ENCODE data around the gene HYLS1. TPM values are rescaled to one million over a fixed set of nuclear protein-coding genes. Genes with fewer than 3 reads are reported as not detected.
A peak's percentile ranks its signal among the peaks of the same experiment; 100 is the strongest.
"Not testable (repeated sequence)": the region's sequence is repeated elsewhere in the genome, so short reads cannot be mapped to it uniquely, and the experiment has no call there.

Gene HYLS1
- total RNA-seq, 2 experiments from 2014 or later, result 1.2 to 1.3 TPM

GRCh38 chr11:125862786-125863185, 24.7 kb upstream of the HYLS1 start:
- intact Hi-C loops (cut with DNase I, micrococcal nuclease); H3K27ac Mint-ChIP-seq; H3K4me3 Mint-ChIP-seq; H3K27me3 ChIP-seq (ENCODE audit: control insufficient read depth in 1 of 2, insufficient read depth in 2 of 2, low read length in 2 of 2); H3K4me3 ChIP-seq (ENCODE audit: low read length); H3K36me3 Mint-ChIP-seq (ENCODE audit: low read depth); H3K9me3 Mint-ChIP-seq; DNase-seq; H3K4me1 ChIP-seq (ENCODE audit: insufficient read depth, low read length); ATAC-seq (ENCODE audit: poor library complexity); H3K27ac ChIP-seq (ENCODE audit: low read depth in 1 of 2, low read length in 2 of 2); H3K9me3 ChIP-seq (ENCODE audit: control insufficient read depth in 1 of 2, insufficient read depth in 1 of 2, low read length in 2 of 2); H3K4me1 Mint-ChIP-seq (ENCODE audit: low read depth); CTCF ChIA-PET; POLR2A ChIA-PET; H3K36me3 ChIP-seq (ENCODE audit: insufficient read depth, low read length); H3K27me3 Mint-ChIP-seq: not testable (repeated sequence)

GRCh38 chr11:125865354-125865753, 22.1 kb upstream of the HYLS1 start:
- H3K4me1 ChIP-seq (ENCODE audit: insufficient read depth, low read length); CTCF ChIA-PET; H3K27me3 Mint-ChIP-seq; H3K27me3 ChIP-seq (ENCODE audit: control insufficient read depth in 1 of 2, insufficient read depth in 2 of 2, low read length in 2 of 2); ATAC-seq (ENCODE audit: poor library complexity); H3K36me3 ChIP-seq (ENCODE audit: insufficient read depth, low read length); H3K4me3 Mint-ChIP-seq; POLR2A ChIA-PET; H3K9me3 Mint-ChIP-seq; H3K4me1 Mint-ChIP-seq (ENCODE audit: low read depth); H3K27ac ChIP-seq (ENCODE audit: low read depth in 1 of 2, low read length in 2 of 2); H3K27ac Mint-ChIP-seq; H3K4me3 ChIP-seq (ENCODE audit: low read length); H3K9me3 ChIP-seq (ENCODE audit: control insufficient read depth in 1 of 2, insufficient read depth in 1 of 2, low read length in 2 of 2); DNase-seq; H3K36me3 Mint-ChIP-seq (ENCODE audit: low read depth): not testable (repeated sequence)
- intact Hi-C loops (cut with DNase I, micrococcal nuclease), result loop anchor here in 1 of 2 experiments (5.0 kb wide), 1 partner anchor 893 kb away; no protein-coding TSS in a partner anchor

GRCh38 chr11:125869521-125869920, 17.9 kb upstream of the HYLS1 start:
- Histone ChIP-seq H3K4me3 (ENCODE audit: low read length) (no peak overlapping the region), H3K9me3 (ENCODE audit: control insufficient read depth in 1 of 2, insufficient read depth in 1 of 2, low read length in 2 of 2) (peaks cover 4 to 5% of the 10 kb centered on the region in 2 experiments), H3K27me3 (ENCODE audit: control insufficient read depth in 1 of 2, insufficient read depth in 2 of 2, low read length in 2 of 2) (no peaks in the 10 kb centered on the region), H3K27ac (ENCODE audit: low read depth in 1 of 2, low read length in 2 of 2) (no peak overlapping the region), H3K4me1 (ENCODE audit: insufficient read depth, low read length) (no peaks in the 10 kb centered on the region), H3K36me3 (ENCODE audit: insufficient read depth, low read length) (no peaks in the 10 kb centered on the region)
- POLR2A ChIA-PET, result no interaction called here
- ATAC-seq (ENCODE audit: poor library complexity) (no peak), DNase-seq (no peak)
- Mint-ChIP-seq H3K4me3 (no peak overlapping the region), H3K4me1 (ENCODE audit: low read depth) (no peaks in the 10 kb centered on the region), H3K36me3 (ENCODE audit: low read depth) (no peaks in the 10 kb centered on the region), H3K9me3 (no peaks in the 10 kb centered on the region), H3K27ac (no peak overlapping the region), H3K27me3 (peaks cover 10% of the 10 kb centered on the region)
- CTCF ChIA-PET, result no interaction called here
- intact Hi-C loops (cut with DNase I, micrococcal nuclease), result loop anchor here in 1 of 2 experiments (5.0 kb wide), 1 partner anchor 897 kb away; no protein-coding TSS in a partner anchor
- no peak for TF ChIP-seq CTCF (IDR thresholded peaks at IDR 0.05)

- Histone ChIP-seq H3K4me1 (ENCODE audit: insufficient read depth, low read length) (no peaks in the 10 kb centered on the region), H3K27me3 (ENCODE audit: control insufficient read depth in 1 of 2, insufficient read depth in 2 of 2, low read length in 2 of 2) (no peaks in the 10 kb centered on the region), H3K36me3 (ENCODE audit: insufficient read depth, low read length) (no peaks in the 10 kb centered on the region), H3K27ac (ENCODE audit: low read depth in 1 of 2, low read length in 2 of 2) (no peak overlapping the region), H3K4me3 (ENCODE audit: low read length) (no peak overlapping the region), H3K9me3 (ENCODE audit: control insufficient read depth in 1 of 2, insufficient read depth in 1 of 2, low read length in 2 of 2) (peaks cover 4 to 5% of the 10 kb centered on the region in 2 experiments)
- H3K27me3 Mint-ChIP-seq, result peaks cover 10% of the 10 kb centered on the region
- TF ChIP-seq CTCF (IDR thresholded peaks at IDR 0.05), result no peak
- ChIA-PET POLR2A (no interaction called here), CTCF (interaction anchor here (0.7 kb wide), 1 partner anchor 431 kb away, joined by 4 read pairs; no protein-coding TSS in a partner anchor)
- H3K4me1 Mint-ChIP-seq (ENCODE audit: low read depth), result no peaks in the 10 kb centered on the region
- H3K9me3 Mint-ChIP-seq, result no peaks in the 10 kb centered on the region
- no peak overlapping the region for H3K4me3 Mint-ChIP-seq
- no peak overlapping the region for H3K27ac Mint-ChIP-seq
- intact Hi-C loops (cut with DNase I, micrococcal nuclease), result loop anchor here (5.0 to 10.0 kb wide), 6 partner anchors 144 to 909 kb away; partner anchors contain the start of genes CHEK1 (in 1 of the 2) and EI24 (in 1 of the 2)
- DNase-seq (peak in 6 of 14 experiments; percentile 10 to 43 (median 18)), ATAC-seq (ENCODE audit: poor library complexity) (peak; percentile 26)
- H3K36me3 Mint-ChIP-seq (ENCODE audit: low read depth), result no peaks in the 10 kb centered on the region
These were observed 15.9 kb upstream of the HYLS1 start for GRCh38 chr11:125871391-125872137.

Measured in CD4-positive, alpha-beta T cell (primary cell).